ENCODE results near the gene MARCHF10. TPM values are rescaled to one million over a fixed set of nuclear protein-coding genes. Genes with fewer than 3 reads are reported as not detected.

Gene MARCHF10
- total and polyA plus RNA-seq, 2 donors (not counting 3 experiments of a cell fraction or from before 2014, with no cell fraction given), result 0.11 TPM; not detected in 1

DNA sequence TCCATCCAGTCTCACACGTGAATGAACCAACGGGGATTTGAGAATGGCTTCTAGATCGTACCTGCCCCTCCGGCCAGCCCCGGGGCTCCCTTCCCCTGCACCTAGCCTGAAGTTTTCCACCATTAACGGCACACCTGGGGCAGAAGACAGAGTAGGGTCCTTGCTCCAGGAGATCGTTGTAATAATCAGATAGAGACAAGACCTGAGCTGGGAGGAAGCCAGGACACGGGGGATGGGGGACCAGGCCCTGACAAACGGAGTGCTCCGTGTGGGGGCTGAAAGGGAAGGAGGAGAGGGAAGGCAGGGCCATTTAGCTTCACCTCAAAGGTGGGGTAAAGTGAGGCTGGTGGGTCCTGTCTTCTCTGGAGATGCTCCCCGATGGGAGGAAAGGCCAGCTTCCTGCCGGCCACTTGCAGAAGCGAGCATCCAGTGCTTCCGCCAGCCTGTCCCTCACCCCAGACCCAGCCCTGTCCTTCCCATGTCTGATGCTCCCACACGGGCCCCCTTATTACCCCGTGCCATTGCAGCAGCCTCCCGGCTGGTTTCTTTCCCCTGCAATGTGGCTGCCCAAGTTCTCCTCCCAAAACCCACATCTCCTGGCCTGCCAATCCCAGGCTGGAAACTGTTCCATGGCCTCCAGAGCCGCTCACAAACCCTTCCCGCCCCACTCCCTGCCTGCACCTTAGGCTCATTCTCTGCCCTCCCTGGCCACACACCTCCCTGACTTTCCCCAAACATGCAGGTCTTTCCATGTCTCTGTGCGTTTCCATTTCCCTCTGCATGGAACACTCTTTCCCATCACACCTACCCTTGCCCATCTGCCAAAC lies 101.3 kb downstream of the MARCHF10 start:
- H3K9me1 ChIP-seq (replicated peaks; ENCODE audit: control insufficient read depth, extremely low read depth, insufficient read depth, low read length), result no peaks in the 10 kb centered on the region
- TF ChIP-seq MYC (IDR thresholded peaks at IDR 0.05; ENCODE audit: low read depth, low read length) (no peak), POLR2A (IDR thresholded peaks at IDR 0.05; ENCODE audit: low read depth, low read length) (no peak), JUN (IDR thresholded peaks at IDR 0.05; ENCODE audit: borderline replicate concordance, insufficient read depth, insufficient read length, low read depth) (no peak), POLR2AphosphoS5 (IDR thresholded peaks at IDR 0.05; ENCODE audit: insufficient read depth, low read depth, low read length) (no peak), FOS (IDR thresholded peaks at IDR 0.05; ENCODE audit: borderline replicate concordance, insufficient read depth, low read length) (no peak), EZH2 (IDR thresholded peaks at IDR 0.05; ENCODE audit: borderline replicate concordance, low read depth, low read length, severe bottlenecking) (no peak), GATA2 (IDR thresholded peaks at IDR 0.05; ENCODE audit: insufficient read depth, insufficient read length, low read depth, low read length) (no peak)
- TF ChIP-seq, protein P1, sequence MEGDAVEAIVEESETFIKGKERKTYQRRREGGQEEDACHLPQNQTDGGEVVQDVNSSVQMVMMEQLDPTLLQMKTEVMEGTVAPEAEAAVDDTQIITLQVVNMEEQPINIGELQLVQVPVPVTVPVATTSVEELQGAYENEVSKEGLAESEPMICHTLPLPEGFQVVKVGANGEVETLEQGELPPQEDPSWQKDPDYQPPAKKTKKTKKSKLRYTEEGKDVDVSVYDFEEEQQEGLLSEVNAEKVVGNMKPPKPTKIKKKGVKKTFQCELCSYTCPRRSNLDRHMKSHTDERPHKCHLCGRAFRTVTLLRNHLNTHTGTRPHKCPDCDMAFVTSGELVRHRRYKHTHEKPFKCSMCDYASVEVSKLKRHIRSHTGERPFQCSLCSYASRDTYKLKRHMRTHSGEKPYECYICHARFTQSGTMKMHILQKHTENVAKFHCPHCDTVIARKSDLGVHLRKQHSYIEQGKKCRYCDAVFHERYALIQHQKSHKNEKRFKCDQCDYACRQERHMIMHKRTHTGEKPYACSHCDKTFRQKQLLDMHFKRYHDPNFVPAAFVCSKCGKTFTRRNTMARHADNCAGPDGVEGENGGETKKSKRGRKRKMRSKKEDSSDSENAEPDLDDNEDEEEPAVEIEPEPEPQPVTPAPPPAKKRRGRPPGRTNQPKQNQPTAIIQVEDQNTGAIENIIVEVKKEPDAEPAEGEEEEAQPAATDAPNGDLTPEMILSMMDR (IDR thresholded peaks at IDR 0.05; ENCODE audit: extremely low read depth in 1 of 2, insufficient read depth in 1 of 2, low read depth in 1 of 2, low read length in 2 of 2), result no peak
- TF ChIP-seq, protein P2, sequence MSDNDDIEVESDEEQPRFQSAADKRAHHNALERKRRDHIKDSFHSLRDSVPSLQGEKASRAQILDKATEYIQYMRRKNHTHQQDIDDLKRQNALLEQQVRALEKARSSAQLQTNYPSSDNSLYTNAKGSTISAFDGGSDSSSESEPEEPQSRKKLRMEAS (IDR thresholded peaks at IDR 0.05; ENCODE audit: insufficient read depth, insufficient read length), result no peak
- DNase-seq (ENCODE audit: low read depth, low spot score) (no peak), FAIRE-seq (no peak)
- H3K9ac ChIP-seq (replicated peaks; ENCODE audit: extremely low read depth, insufficient read depth, low read length), result no peak overlapping the region
- intact Hi-C loops (cut with micrococcal nuclease) (loop anchor here (5.0 to 10.0 kb wide), 2 partner anchors 115 to 282 kb away; partner anchors contain the start of gene METTL2A), dilution Hi-C loops (cut with MboI; ENCODE audit: extremely low pct_ligation_motif_present, low sequenced_read_pairs) (no loop called here)
- POLR2A ChIA-PET, result no interaction called here
- H3K4me1 ChIP-seq (ENCODE audit: control insufficient read depth, extremely low read depth, insufficient read depth, low read length), result peaks cover 32% of the 10 kb centered on the region
- no peaks in the 10 kb centered on the region for H4K20me1 ChIP-seq (replicated peaks; ENCODE audit: control insufficient read depth, extremely low read depth, insufficient read depth, low read length)
- H3K27me3 ChIP-seq (ENCODE audit: control insufficient read depth in 2 of 2, insufficient read depth in 2 of 2, low read length in 2 of 2), result peaks cover 4 to 16% of the 10 kb centered on the region in 2 experiments
- no peaks in the 10 kb centered on the region for H3K9me3 ChIP-seq (replicated peaks; ENCODE audit: control insufficient read depth, insufficient read depth, low read length)
- H3K36me3 ChIP-seq (ENCODE audit: control insufficient read depth in 2 of 2, extremely low read depth in 1 of 2, insufficient read depth in 2 of 2, low read length in 2 of 2), result no peaks in the 10 kb centered on the region
- H3K27ac ChIP-seq (ENCODE audit: insufficient read depth, low read depth, low read length), result no peak overlapping the region
- no peak overlapping the region for H3K4me2 ChIP-seq (ENCODE audit: insufficient read depth, low read length)
- CTCF ChIA-PET, result no interaction called here
- H3K79me2 ChIP-seq (ENCODE audit: control insufficient read depth, insufficient read depth, low read length), result no peaks in the 10 kb centered on the region
- H2AFZ ChIP-seq (ENCODE audit: low read depth, low read length), result no peak overlapping the region
- no peak overlapping the region for H3K4me3 ChIP-seq (replicated peaks in 1 of 3; ENCODE audit: insufficient read depth in 1 of 3, low read depth in 1 of 3, low read length in 3 of 3)
- no TSS peak for BruUV-seq (replicated peaks)
